Upper lobe of right lung (tissue), 1 donor: ENCODE measurements around the gene HEY2. TPM values are rescaled to one million over a fixed set of nuclear protein-coding genes. Genes with fewer than 3 reads are reported as not detected.
"Not testable (repeated sequence)": the region's sequence is repeated elsewhere in the genome, so short reads cannot be mapped to it uniquely, and the experiment has no call there.

Source experiments
- ATAC-seq: fragments of 200-7000 bp; cut with Tn5 transposase; one replicate; pipeline ENCODE4 v1.9.1; 2020; ENCODE audit warnings: mild to moderate bottlenecking, moderate library complexity
- DNase-seq: peaks from one replicate; pipeline ENCODE4 v3.0.0-alpha.2; 2020
- H3K27ac ChIP-seq: fragments of 200-600 bp; one replicate; pipeline ENCODE4 v1.8.0; 2022
- H3K27me3 ChIP-seq: fragments of 200-600 bp; one replicate; pipeline ENCODE4 v1.8.0; 2022; ENCODE audit warnings: mild to moderate bottlenecking
- H3K36me3 ChIP-seq: fragments of 200-600 bp; one replicate; pipeline ENCODE4 v1.8.0; 2022
- H3K4me1 ChIP-seq: fragments of 200-600 bp; one replicate; pipeline ENCODE4 v1.8.0; 2022
- H3K4me3 ChIP-seq: fragments of 200-600 bp; one replicate; pipeline ENCODE4 v1.8.0; 2022; ENCODE audit warnings: mild to moderate bottlenecking
- H3K9me3 ChIP-seq: fragments of 200-600 bp; one replicate; pipeline ENCODE4 v1.8.0; 2022
- CTCF ChIP-seq: fragments of 200-600 bp; IDR thresholded peaks from one replicate; pipeline ENCODE4 v1.8.0; 2022; ENCODE audit warnings: antibody characterized with exemption
- intact Hi-C: fragments of 100-400 bp; cut with DNase I; formaldehyde crosslinking; loops from one replicate; pipeline ENCODE4 v1.11.0; 2022
- long read RNA-seq: library from polyadenylated mRNA; unstranded; transcript quantifications from one replicate; pipeline ENCODE4 v2.0.0, GENCODE V29; 2021
- total RNA-seq: library from RNA; stranded (reverse); fragmentation: NEBNext Ultra II Directional; extraction: Animal tissue kit (Norgen Biotek cat#: 25700); gene quantifications from one replicate; pipeline ENCODE4 v1.2.1, GENCODE V29; 2021
- donor health status: DM: no; HTN: yes; CAD: no; lungs with severe emphysema.

Gene HEY2
- 2.2 TPM for total RNA-seq
- long read RNA-seq, transcript HEY2-201 (5 exons, 2,678 nt): major isoform, 7 of 11 reads
- long read RNA-seq, partial matches to known transcripts: 4 of 11 reads
- long read RNA-seq, other reads (novel, unspliced or antisense): 0 of 11 reads

- Histone ChIP-seq H3K4me1 (peaks cover 30% of the 10 kb centered on the region), H3K27ac (peak within 1 kb of the TSS; percentile 70), H3K9me3 (no peaks in the 10 kb centered on the region), H3K4me3 (peak within 1 kb of the TSS; percentile 68), H3K36me3 (no peaks in the 10 kb centered on the region), H3K27me3 (peaks cover 86% of the 10 kb centered on the region)
- intact Hi-C loops: no loop called here
- no peak for TF ChIP-seq CTCF
- ATAC-seq (peak; percentile 99), DNase-seq (peak; percentile 97)
Observed at GRCh38 chr6:125749173-125749864, at the start of gene HEY2. TSS of gene HEY2 (plus strand) at chr6:125749632. CDS start at chr6:125749777, 145 bp downstream.

GRCh38 chr6:125700581-125701353 lies 48.7 kb upstream of the HEY2 start:
- Histone ChIP-seq H3K36me3 (no peaks in the 10 kb centered on the region), H3K4me3 (no peak overlapping the region), H3K9me3 (no peaks in the 10 kb centered on the region), H3K4me1 (no peaks in the 10 kb centered on the region), H3K27ac (no peak overlapping the region), H3K27me3 (no peaks in the 10 kb centered on the region)
- ATAC-seq (no peak), DNase-seq (no peak)
- intact Hi-C loops: no loop called here
- no peak for TF ChIP-seq CTCF

GRCh38 chr6:125701354-125701668 lies 48.1 kb upstream of the HEY2 start:
- Histone ChIP-seq H3K9me3 (no peaks in the 10 kb centered on the region), H3K4me1 (no peaks in the 10 kb centered on the region), H3K27ac (no peak overlapping the region), H3K4me3 (no peak overlapping the region), H3K27me3 (no peaks in the 10 kb centered on the region), H3K36me3 (no peaks in the 10 kb centered on the region)
- intact Hi-C loops: no loop called here
- ATAC-seq: no peak
- no peak for DNase-seq
- TF ChIP-seq CTCF: no peak

GRCh38 chr6:125703882-125704281 lies 45.5 kb upstream of the HEY2 start:
- H3K27ac ChIP-seq, DNase-seq, H3K4me1 ChIP-seq, H3K9me3 ChIP-seq, ATAC-seq, H3K36me3 ChIP-seq, intact Hi-C loops, H3K27me3 ChIP-seq, H3K4me3 ChIP-seq: not testable (repeated sequence)

GRCh38 chr6:125707615-125708243 lies 41.7 kb upstream of the HEY2 start:
- DNase-seq (no peak), ATAC-seq (no peak)
- intact Hi-C loops: no loop called here

More at GRCh38 chr6:125707615-125708243, 41.7 kb upstream of the HEY2 start:
- Histone ChIP-seq H3K36me3 (no peaks in the 10 kb centered on the region), H3K27me3 (no peaks in the 10 kb centered on the region), H3K4me3 (no peak overlapping the region), H3K4me1 (no peaks in the 10 kb centered on the region), H3K27ac (no peak overlapping the region), H3K9me3 (no peaks in the 10 kb centered on the region)
- no peak for TF ChIP-seq CTCF
